GM12865 (cell line): Measurements from ENCODE around the gene TFG.
A peak's percentile ranks its signal among the peaks of the same experiment; 100 is the strongest.

ENCODE experiments used
- DNase-seq: peaks from one replicate; pipeline ENCODE4 v3.0.0; 2010; ENCODE audit warnings: low read depth
- H3K4me3 ChIP-seq: 2 replicates; pipeline ENCODE4 v1.5.1; 2011; ENCODE audit warnings: mild to moderate bottlenecking, low read depth, low read length, control low read depth
- CTCF ChIP-seq: IDR thresholded peaks from 2 replicates; pipeline ENCODE4 v1.5.1; 2011; ENCODE audit warnings: low read length, control low read depth, low read depth, inconsistent platforms; ENCODE audit not compliant: insufficient read depth; ENCODE audit errors: missing control alignments

Gene TFG

GRCh38 chr3:100776097-100776729 lies 66.9 kb downstream of the TFG start:
- no peak overlapping the region for H3K4me3 ChIP-seq
- TF ChIP-seq CTCF: no peak
- no peak for DNase-seq

DNA sequence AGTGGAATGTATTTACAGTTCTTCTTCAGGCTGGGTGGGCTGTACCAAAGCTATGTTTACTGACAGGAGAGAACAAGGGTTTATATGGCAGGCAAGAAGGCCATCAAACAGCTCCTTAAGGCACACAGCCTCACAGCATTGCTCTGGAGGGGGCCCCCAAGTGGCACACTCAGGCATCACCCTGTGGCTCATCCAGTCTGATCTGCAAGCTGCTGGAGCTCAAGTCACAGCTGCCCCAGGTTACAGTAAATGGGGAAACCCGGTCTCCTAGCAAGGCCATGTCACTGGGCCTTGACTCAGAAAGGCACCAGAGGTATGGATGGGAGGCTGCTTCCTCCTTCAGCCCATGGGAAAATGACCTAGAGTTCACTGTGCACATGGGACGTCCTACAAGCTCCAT lies 67.5 kb downstream of the TFG start:
- H3K4me3 ChIP-seq: no peak overlapping the region
- peak; percentile 6 for DNase-seq
- TF ChIP-seq CTCF: peak; percentile 3

DNA sequence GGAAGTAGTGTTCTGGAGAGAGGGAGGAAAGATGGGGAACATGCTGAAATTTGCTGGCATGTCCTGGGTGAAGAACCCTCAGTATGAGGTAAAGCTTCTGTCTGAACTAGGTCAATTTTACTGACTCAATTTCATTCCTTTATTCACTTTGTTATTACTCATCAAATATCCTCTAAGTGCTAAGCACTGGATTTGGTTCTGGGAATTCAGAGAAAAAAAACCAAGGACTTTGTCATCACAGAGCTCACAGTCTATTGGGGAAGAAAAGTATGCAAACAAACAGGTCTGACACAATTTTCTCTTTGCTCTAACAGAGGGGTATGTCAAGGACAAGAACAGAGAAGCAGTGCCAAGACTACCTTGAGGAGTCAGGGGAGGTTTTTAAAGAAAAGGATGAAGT lies 68.0 kb downstream of the TFG start:
- no peak overlapping the region for H3K4me3 ChIP-seq
- TF ChIP-seq CTCF: no peak
- DNase-seq: no peak

- TF ChIP-seq CTCF: no peak
- H3K4me3 ChIP-seq: no peak overlapping the region
- DNase-seq: no peak
Observed at GRCh38 chr3:100779480-100779879, 70.2 kb downstream of the TFG start.

GRCh38 chr3:100780071-100780622 lies 70.9 kb downstream of the TFG start:
- no peak overlapping the region for H3K4me3 ChIP-seq
- TF ChIP-seq CTCF: no peak
- no peak for DNase-seq

DNA sequence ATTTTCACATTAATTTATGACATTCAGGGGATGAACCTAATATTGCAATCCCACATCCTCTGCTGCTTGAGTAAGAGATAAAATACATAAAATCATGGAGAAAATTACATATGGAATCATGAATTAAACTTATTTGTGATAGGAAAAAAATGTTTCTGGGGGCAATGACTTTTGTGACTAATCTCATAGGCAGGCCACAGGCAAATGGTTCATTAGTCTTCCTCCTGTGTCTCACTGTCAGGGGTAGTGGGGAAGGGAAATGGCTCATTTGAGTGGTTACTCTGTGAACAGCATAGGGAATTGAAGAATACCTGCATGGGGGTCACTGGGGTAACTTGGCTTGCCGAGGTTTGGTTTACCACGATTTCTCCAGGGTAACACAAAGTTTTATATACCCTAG lies 72.0 kb downstream of the TFG start:
- DNase-seq: no peak
- H3K4me3 ChIP-seq: no peak overlapping the region
- TF ChIP-seq CTCF: no peak

GRCh38 chr3:100782348-100782747 lies 73.1 kb downstream of the TFG start:
- H3K4me3 ChIP-seq: no peak overlapping the region
- no peak for DNase-seq
- no peak for TF ChIP-seq CTCF
